NT2/D1 (cell line): ENCODE results near the gene KLHL22.
"Not testable (repeated sequence)": the region's sequence is repeated elsewhere in the genome, so short reads cannot be mapped to it uniquely, and the experiment has no call there.

Experiments used
- SUZ12 ChIP-seq: IDR thresholded peaks from 2 replicates; pipeline ENCODE4 v1.6.1; 2011; ENCODE audit not compliant: insufficient read length, insufficient read depth; ENCODE audit errors: extremely low read depth
- YY1 ChIP-seq: IDR thresholded peaks from 2 replicates; pipeline ENCODE4 v1.6.1; 2011; ENCODE audit not compliant: insufficient read length, insufficient read depth

GRCh38 chr22:20415699-20416098 is 79.9 kb downstream of the KLHL22 start:
- not testable (repeated sequence) for TF ChIP-seq SUZ12, YY1
